PC-3 (cell line): ENCODE data around the gene ST6GALNAC3. TPM values are rescaled to one million over a fixed set of nuclear protein-coding genes. Genes with fewer than 3 reads are reported as not detected.

Experiments
- ATAC-seq: fragments of 200-7000 bp; cut with Tn5 transposase; 2 replicates; pipeline ENCODE4 v1.9.1; 2020; ENCODE audit warnings: mild to moderate bottlenecking, moderate library complexity
- BruUV-seq: library from RNA; stranded (reverse); fragments of 400-500 nt; replicated peaks from 2 replicates; lab custom pipeline; 2021; lab: Mats Ljungman, UMichigan
- CTCF ChIA-PET: fragments of 300-600 bp; sonication (Branson Sonifier 250); formaldehyde crosslinking; loops from one replicate; lab custom pipeline; 2022; ENCODE audit warnings: antibody characterized with exemption; lab: Charles Lee
- POLR2A ChIA-PET: fragments of 300-600 bp; sonication (Branson Sonifier 250); formaldehyde crosslinking; loops from one replicate; lab custom pipeline; 2022; ENCODE audit warnings: antibody characterized with exemption; ENCODE audit not compliant: unreplicated experiment; lab: Charles Lee
- DNase-seq: peaks from one replicate; pipeline ENCODE4 v3.0.0-alpha.2; 2015
- H2AFZ ChIP-seq: fragments of 300-600 bp; sonication (generic); 2 replicates; pipeline ENCODE4 v1.6.0; 2016; ENCODE audit warnings: antibody characterized with exemption, low read length
- H3F3A ChIP-seq: fragments of 300-600 bp; sonication (generic); one replicate; pipeline ENCODE4 v1.6.0; 2017; ENCODE audit warnings: antibody characterized with exemption, low read length, control low read depth, mild to moderate bottlenecking; ENCODE audit not compliant: unreplicated experiment
- H3K27ac ChIP-seq: fragments of 300-600 bp; sonication (generic); 2 replicates; pipeline ENCODE4 v1.5.1; 2016; ENCODE audit warnings: mild to moderate bottlenecking, low read length
- H3K27me3 ChIP-seq: fragments of 300-600 bp; sonication (generic); 2 replicates; pipeline ENCODE4 v1.6.1; 2016; ENCODE audit warnings: low read length, mixed read lengths
- H3K36me3 ChIP-seq: fragments of 300-600 bp; sonication (generic); 2 replicates; pipeline ENCODE4 v1.6.1; 2016; ENCODE audit warnings: low read depth, mixed run types, low read length, mixed read lengths
- H3K4me1 ChIP-seq: fragments of 300-600 bp; sonication (generic); 2 replicates; pipeline ENCODE4 v1.5.1; 2016; ENCODE audit warnings: low read length; ENCODE audit not compliant: insufficient read depth
- H3K4me2 ChIP-seq: fragments of 300-600 bp; sonication (generic); 2 replicates; pipeline ENCODE4 v1.6.0; 2016; ENCODE audit warnings: low read length
- H3K4me3 ChIP-seq: fragments of 300-600 bp; sonication (generic); 2 replicates; pipeline ENCODE4 v1.5.1; 2016; ENCODE audit warnings: mild to moderate bottlenecking, low read length, mixed read lengths
- H3K79me2 ChIP-seq: fragments of 300-600 bp; sonication (generic); 2 replicates; pipeline ENCODE4 v1.6.1; 2017; ENCODE audit warnings: low read length, mixed read lengths
- H3K9ac ChIP-seq: fragments of 300-600 bp; sonication (generic); 2 replicates; pipeline ENCODE4 v1.6.0; 2016; ENCODE audit warnings: mild to moderate bottlenecking, low read length
- H3K9me2 ChIP-seq: fragments of 300-600 bp; sonication (generic); replicated peaks from 2 replicates; pipeline ENCODE4 v1.6.1; 2016; ENCODE audit warnings: mixed run types, low read length, mixed read lengths
- H3K9me3 ChIP-seq: fragments of 300-600 bp; sonication (generic); 2 replicates; pipeline ENCODE4 v1.6.1; 2016; ENCODE audit warnings: low read length, mixed read lengths
- H4K20me1 ChIP-seq: fragments of 300-600 bp; sonication (generic); 2 replicates; pipeline ENCODE4 v1.6.1; 2016; ENCODE audit warnings: low read length, mixed read lengths
- CTCF ChIP-seq: fragments of 300-600 bp; sonication (generic); conservative IDR thresholded peaks from 2 replicates; pipeline ENCODE4 v1.5.1; 2017; ENCODE audit warnings: antibody characterized with exemption, low read depth, mild to moderate bottlenecking, low read length
- EZH2 ChIP-seq: fragments of 300-600 bp; sonication (generic); IDR thresholded peaks from one replicate; pipeline ENCODE4 v1.6.1; 2017; ENCODE audit warnings: antibody characterized with exemption, mild to moderate bottlenecking, low read length; ENCODE audit not compliant: unreplicated experiment
- EZH2phosphoT487 ChIP-seq: fragments of 300-600 bp; sonication (generic); IDR thresholded peaks from 2 replicates; pipeline ENCODE4 v1.6.1; 2018; ENCODE audit warnings: mild to moderate bottlenecking, antibody characterized with exemption, low read length, borderline replicate concordance
- intact Hi-C: fragments of 100-400 bp; cut with micrococcal nuclease; formaldehyde crosslinking; loops from 2 replicates; pipeline ENCODE4 v1.9.0; 2023
- total RNA-seq: library from RNA; depleted of rRNA; stranded (reverse); fragments of >200 nt; gene quantifications from 2 replicates; pipeline ENCODE4 v1.2.3, GENCODE V29; 2014

ST6GALNAC3 gene
- total RNA-seq, 1 experiment from 2014 or later: not detected

- DNase-seq (peak; percentile 54), ATAC-seq (peak; percentile 72)
- intact Hi-C loops: loop anchor here (10.0 kb wide), 1 partner anchor 120 kb away; no protein-coding TSS in a partner anchor
- POLR2A ChIA-PET: no interaction called here
- no peaks in the 10 kb centered on the region for H3F3A ChIP-seq
- H3K9me2 ChIP-seq: no peaks in the 10 kb centered on the region
- H3K4me3 ChIP-seq: no peak overlapping the region
- H2AFZ ChIP-seq: no peak overlapping the region
- CTCF ChIA-PET: no interaction called here
- no TSS peak for BruUV-seq
- H3K79me2 ChIP-seq: no peaks in the 10 kb centered on the region
- no peaks in the 10 kb centered on the region for H3K9me3 ChIP-seq
- H3K27ac ChIP-seq: no peak overlapping the region
- H3K4me2 ChIP-seq: no peak overlapping the region
- no peaks in the 10 kb centered on the region for H3K36me3 ChIP-seq
- no peaks in the 10 kb centered on the region for H3K4me1 ChIP-seq
- no peak overlapping the region for H3K9ac ChIP-seq
- TF ChIP-seq CTCF: peak; percentile 63
- no peak for TF ChIP-seq EZH2
- H3K27me3 ChIP-seq: peaks cover 69% of the 10 kb centered on the region
- no peaks in the 10 kb centered on the region for H4K20me1 ChIP-seq
Measured at GRCh38 chr1:76035053-76035452, 39.5 kb upstream of the ST6GALNAC3 start.

- no TSS peak for BruUV-seq
- Histone ChIP-seq H3K9me3 (no peaks in the 10 kb centered on the region), H3K4me3 (no peak overlapping the region), H3K4me2 (no peak overlapping the region), H3K9me2 (no peaks in the 10 kb centered on the region), H3K9ac (no peak overlapping the region), H2AFZ (no peak overlapping the region), H3F3A (no peaks in the 10 kb centered on the region), H3K79me2 (no peaks in the 10 kb centered on the region), H3K4me1 (no peaks in the 10 kb centered on the region), H3K27me3 (peaks cover 54% of the 10 kb centered on the region), H4K20me1 (no peaks in the 10 kb centered on the region), H3K36me3 (no peaks in the 10 kb centered on the region), H3K27ac (no peak overlapping the region)
- ATAC-seq (no peak), DNase-seq (no peak)
- ChIA-PET POLR2A (no interaction called here), CTCF (no interaction called here)
- no peak for TF ChIP-seq CTCF
- TF ChIP-seq EZH2phosphoT487: no peak
- TF ChIP-seq EZH2: no peak
- intact Hi-C loops: loop anchor here (10.0 kb wide), 1 partner anchor 117 kb away; no protein-coding TSS in a partner anchor
Measured at GRCh38 chr1:76037324-76037723, 37.2 kb upstream of the ST6GALNAC3 start.

GRCh38 chr1:76038287-76039004 is 36.1 kb upstream of the ST6GALNAC3 start:
- ATAC-seq (no peak), DNase-seq (no peak)
- H4K20me1 ChIP-seq: no peaks in the 10 kb centered on the region
- H3K4me1 ChIP-seq: no peaks in the 10 kb centered on the region
- intact Hi-C loops: loop anchor here (10.0 kb wide), 1 partner anchor 116 kb away; no protein-coding TSS in a partner anchor
- no peak overlapping the region for H2AFZ ChIP-seq
- H3K9ac ChIP-seq: no peak overlapping the region
- H3K9me2 ChIP-seq: no peaks in the 10 kb centered on the region
- CTCF ChIA-PET: no interaction called here
- POLR2A ChIA-PET: no interaction called here
- H3K27me3 ChIP-seq: peaks cover 51% of the 10 kb centered on the region
- no peak overlapping the region for H3K4me2 ChIP-seq
- no peak for TF ChIP-seq EZH2
- no peak for TF ChIP-seq CTCF
- TF ChIP-seq EZH2phosphoT487: no peak
- no peaks in the 10 kb centered on the region for H3F3A ChIP-seq
- no peaks in the 10 kb centered on the region for H3K9me3 ChIP-seq
- H3K79me2 ChIP-seq: no peaks in the 10 kb centered on the region
- H3K27ac ChIP-seq: no peak overlapping the region
- H3K36me3 ChIP-seq: no peaks in the 10 kb centered on the region
- H3K4me3 ChIP-seq: no peak overlapping the region
- BruUV-seq: no TSS peak
